A549 (cell line): ENCODE data around the gene POLR2C. TPM values are rescaled to one million over a fixed set of nuclear protein-coding genes. Genes with fewer than 3 reads are reported as not detected.

Experiments
- ATAC-seq, 2 experiments: fragments of 200-7000 bp in 1 of 2; fragments of >200 bp in 1 of 2; cut with Nextera tagmentation in 1 of 2; cut with Tn5 transposase in 1 of 2; 3 replicates each; pipeline versions ENCODE4 v1.8.0 to v1.9.1; 2018 to 2020; ENCODE audit warnings: mild to moderate bottlenecking in 1 of 2, moderate library complexity in 1 of 2
- CTCF ChIA-PET: fragments of 300-600 bp; sonication (Branson Sonifier 250); formaldehyde crosslinking; extraction: SDS; loops from one replicate; lab custom pipeline; 2021; ENCODE audit warnings: antibody characterized with exemption, inconsistent platforms; lab: Yijun Ruan, JAX
- POLR2A ChIA-PET: fragments of 350-600 bp; formaldehyde crosslinking; extraction: SDS; loops from one replicate; lab custom pipeline; 2021; ENCODE audit warnings: antibody characterized with exemption, inconsistent platforms; lab: Yijun Ruan, JAX
- DNase-seq, 2 experiments: peaks; one replicate each; pipeline versions ENCODE4 v3.0.0 to v3.0.0-alpha.2; 2011 to 2016; ENCODE audit warnings: low read depth in 1 of 2, low spot score in 1 of 2
- FAIRE-seq: peaks from 2 replicates; lab custom pipeline; 2011; peaks lifted over from hg19 to GRCh38; lab: Jason Lieb, UNC
- H3K27ac ChIP-seq, 2 experiments: fragments of >200 bp; sonication (Bioruptor Twin); formaldehyde crosslinking; 3 replicates each; pipeline ENCODE4 v1.5.1; 2016 to 2017
- H3K4me1 ChIP-seq: fragments of >200 bp; sonication (Bioruptor Twin); formaldehyde crosslinking; 3 replicates; pipeline ENCODE4 v1.6.1; 2016
- H3K4me2 ChIP-seq: fragments of >200 bp; sonication (Bioruptor Twin); formaldehyde crosslinking; 3 replicates; pipeline ENCODE4 v1.6.1; 2016
- H3K4me3 ChIP-seq: fragments of >200 bp; sonication (Bioruptor Twin); formaldehyde crosslinking; 3 replicates; pipeline ENCODE4 v1.5.1; 2016
- H3K9me3 ChIP-seq: fragments of >200 bp; sonication (Bioruptor Twin); formaldehyde crosslinking; 3 replicates; pipeline ENCODE4 v1.6.1; 2016
- BHLHE40 ChIP-seq: IDR thresholded peaks from 2 replicates; pipeline ENCODE4 v1.6.1; 2012; ENCODE audit warnings: low read depth, low read length, inconsistent platforms
- CBX8 ChIP-seq: fragments of 200-600 bp; sonication (generic); IDR thresholded peaks from 2 replicates; pipeline ENCODE4 v1.6.1; 2016
- CHD2 ChIP-seq: fragments of 150-350 bp; IDR thresholded peaks from 2 replicates; pipeline ENCODE4 v1.6.1; 2014; ENCODE audit warnings: low read length; ENCODE audit not compliant: partially characterized antibody
- CTCF ChIP-seq: fragments of >200 bp; sonication (Bioruptor Twin); formaldehyde crosslinking; IDR thresholded peaks from 3 replicates; pipeline ENCODE4 v1.5.1; 2016
- ESRRA ChIP-seq: fragments of 150-350 bp; IDR thresholded peaks from 2 replicates; pipeline ENCODE4 v1.6.1; 2014; ENCODE audit warnings: mild to moderate bottlenecking, low read length, borderline replicate concordance
- FOSL2 ChIP-seq, 2 experiments: fragments of 450-650 bp in 1 of 2; fragments of >200 bp in 1 of 2; sonication (Bioruptor Twin) in 1 of 2; formaldehyde crosslinking; IDR thresholded peaks; 2 replicates each; pipeline versions ENCODE4 v1.5.0 to v1.6.1; 2016 to 2020; ENCODE audit warnings: mild to moderate bottlenecking in 1 of 2, moderate library complexity in 1 of 2
- FOXS1 ChIP-seq: fragments of 250-450 bp; sonication (Bioruptor Pico); IDR thresholded peaks from 2 replicates; pipeline ENCODE4 v1.5.0; 2020; ENCODE audit warnings: mild to moderate bottlenecking, moderate library complexity
- HDAC2 ChIP-seq: fragments of 200-600 bp; sonication (generic); IDR thresholded peaks from 2 replicates; pipeline ENCODE4 v1.6.1; 2016
- HMGXB4 ChIP-seq: fragments of 250-450 bp; sonication (Bioruptor Pico); IDR thresholded peaks from 2 replicates; pipeline ENCODE4 v1.5.0; 2021; ENCODE audit warnings: mild to moderate bottlenecking, moderate library complexity, borderline replicate concordance
- HOXA7 ChIP-seq: fragments of 250-450 bp; sonication (Bioruptor Pico); IDR thresholded peaks from 2 replicates; pipeline ENCODE4 v1.5.0; 2020; ENCODE audit warnings: mild to moderate bottlenecking, moderate library complexity
- HOXB5 ChIP-seq: fragments of 250-450 bp; sonication (Bioruptor Pico); IDR thresholded peaks from 2 replicates; pipeline ENCODE4 v1.5.0; 2020; ENCODE audit warnings: mild to moderate bottlenecking, moderate library complexity
- JUN ChIP-seq, 2 experiments: fragments of >200 bp; sonication (Bioruptor Twin); formaldehyde crosslinking; IDR thresholded peaks; 2 replicates in 1 of 2; 3 replicates in 1 of 2; pipeline ENCODE4 v1.6.1; 2016 to 2017
- JUNB ChIP-seq: fragments of >200 bp; sonication (Bioruptor Twin); formaldehyde crosslinking; IDR thresholded peaks from 2 replicates; pipeline ENCODE4 v1.6.1; 2016
- KDM5A ChIP-seq: fragments of 200-600 bp; sonication (generic); IDR thresholded peaks from 2 replicates; pipeline ENCODE4 v1.6.1; 2016; ENCODE audit warnings: antibody characterized with exemption, mild to moderate bottlenecking
- MAX ChIP-seq: IDR thresholded peaks from 2 replicates; pipeline ENCODE4 v1.6.1; 2012
- MAZ ChIP-seq: fragments of 150-350 bp; IDR thresholded peaks from 2 replicates; pipeline ENCODE4 v1.6.1; 2014; ENCODE audit warnings: antibody characterized with exemption, low read depth, low read length, borderline replicate concordance
- NFE2L2 ChIP-seq: fragments of 150-350 bp; conservative IDR thresholded peaks from 2 replicates; pipeline ENCODE4 v1.6.1; 2014; ENCODE audit warnings: low read length
- NR3C1 ChIP-seq: fragments of >200 bp; sonication (Bioruptor Twin); formaldehyde crosslinking; IDR thresholded peaks from 3 replicates; pipeline ENCODE4 v1.6.1; 2017
- PBX3 ChIP-seq: IDR thresholded peaks from 2 replicates; pipeline ENCODE4 v1.6.1; 2012
- POLR2A ChIP-seq: IDR thresholded peaks from 2 replicates; pipeline ENCODE4 v1.6.1; 2012; ENCODE audit warnings: mild to moderate bottlenecking, low read length
- POLR2AphosphoS2 ChIP-seq: conservative IDR thresholded peaks from 2 replicates; pipeline ENCODE4 v1.6.1; 2012; ENCODE audit warnings: low read length, improper control_type of control experiment, inconsistent platforms
- RAD21 ChIP-seq, 2 experiments: fragments of >200 bp in 1 of 2; sonication (Bioruptor Twin) in 1 of 2; formaldehyde crosslinking in 1 of 2; IDR thresholded peaks in 1 of 2; conservative IDR thresholded peaks in 1 of 2; 2 replicates in 1 of 2; 3 replicates in 1 of 2; pipeline ENCODE4 v1.6.1; 2012 to 2018; ENCODE audit warnings: inconsistent platforms in 1 of 2
- RARB ChIP-seq: fragments of 250-450 bp; sonication (Bioruptor Pico); IDR thresholded peaks from 2 replicates; pipeline ENCODE4 v1.8.0; 2021; ENCODE audit warnings: mild to moderate bottlenecking, moderate library complexity
- SMC3 ChIP-seq: fragments of >200 bp; sonication (Bioruptor Twin); formaldehyde crosslinking; IDR thresholded peaks from 3 replicates; pipeline ENCODE4 v1.6.1; 2018; ENCODE audit warnings: inconsistent platforms
- TP53 ChIP-seq: fragments of 250-450 bp; sonication (Bioruptor Pico); IDR thresholded peaks from 2 replicates; pipeline ENCODE4 v1.5.0; 2021; ENCODE audit warnings: mild to moderate bottlenecking, moderate library complexity
- WGBS: methylation state at CpG from one replicate; pipeline ENCODE4 v1.1.6; 2017; ENCODE audit errors: missing lambda C conversion rate; 5-methylcytosine and 5-hydroxymethylcytosine counted together
- polyA plus RNA-seq, 4 experiments: library from polyadenylated mRNA; depleted of rRNA in 3 of 4; stranded (reverse); fragments of >200 nt; fragmentation: RNase III in 1 of 4; extraction: RNeasy Plus Mini Kit Qiagen cat#74134 plus additional on column Dnase treatment in 1 of 4; gene quantifications; 2 replicates in 3 of 4; 3 replicates in 1 of 4; pipeline ENCODE4 v1.2.3, GENCODE V29; 2011 to 2017
- TF ChIP-seq, protein P1 (sequence below): fragments of 250-450 bp; sonication (Bioruptor Pico); IDR thresholded peaks from 2 replicates; pipeline ENCODE4 v1.5.0; 2020; ENCODE audit warnings: low read depth, mild to moderate bottlenecking, moderate library complexity

Gene POLR2C
- polyA plus RNA-seq, 2 of the 4 experiments (the other 2 are of a cell fraction), result 148 to 229 TPM

DNA sequence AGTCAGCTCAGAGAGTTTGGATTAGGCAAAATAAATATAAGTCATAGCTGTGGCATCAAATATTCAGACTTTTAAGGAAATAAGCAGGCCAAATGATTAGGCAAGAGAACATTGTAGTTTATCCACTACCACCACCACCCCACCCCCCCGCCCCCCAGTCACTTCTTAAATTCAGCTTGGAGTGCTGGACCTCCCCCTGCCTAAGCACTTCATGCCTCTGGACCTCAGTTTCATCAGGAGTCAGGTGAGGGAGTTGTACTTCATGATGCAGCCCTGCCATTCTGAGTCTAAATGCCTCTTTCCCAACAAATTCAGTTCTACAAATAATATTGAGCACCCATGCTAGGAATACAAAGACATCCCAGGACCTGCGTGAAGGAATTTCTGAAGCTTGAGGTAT, 2.0 kb downstream of the POLR2C start:
- Histone ChIP-seq H3K4me1 (peaks cover 58% of the 10 kb centered on the region), H3K27ac (peak overlapping the region in 1 of 2 experiments; percentile 23; a peak in 1 of 6 replicates), H3K9me3 (no peaks in the 10 kb centered on the region), H3K4me2 (peak overlapping the region; percentile 74), H3K4me3 (no peak overlapping the region)
- FAIRE-seq (no peak), DNase-seq (no peak), ATAC-seq (no peak)
- 83% methylated on average over 1 of the region's 2 CpGs for WGBS
- TF ChIP-seq CBX8, result no peak
- no peak for TF ChIP-seq CHD2
- no peak for TF ChIP-seq HDAC2
- no peak for TF ChIP-seq MAZ
- no peak for TF ChIP-seq JUNB
- no peak for TF ChIP-seq FOXS1 (CRISPR knock-in tag)
- no peak for TF ChIP-seq SMC3
- no peak for TF ChIP-seq JUN (IDR thresholded peaks at IDR 0.05)
- TF ChIP-seq POLR2A, result no peak
- no peak for TF ChIP-seq HOXB5 (CRISPR knock-in tag)
- no peak for TF ChIP-seq HMGXB4 (CRISPR knock-in tag)
- no peak for TF ChIP-seq FOSL2 (IDR thresholded peaks at IDR 0.05)
- TF ChIP-seq FOSL2 (CRISPR knock-in tag; IDR thresholded peaks at IDR 0.05), result no peak
- TF ChIP-seq KDM5A, result no peak
- TF ChIP-seq CTCF, result no peak
- no peak for TF ChIP-seq RARB
- POLR2A ChIA-PET, result interaction anchor here (0.5 kb wide), 1 partner anchor 22 kb away, joined by 9 read pairs; no protein-coding TSS in a partner anchor
- CTCF ChIA-PET, result interaction anchor here (0.5 to 4.4 kb wide), 7 partner anchors 9 to 976 kb away, joined by 3 to 54 read pairs (median 6); no protein-coding TSS in a partner anchor

GRCh38 chr16:57468346-57468745, 5.9 kb downstream of the POLR2C start:
- Histone ChIP-seq H3K4me2 (no peak overlapping the region), H3K4me3 (no peak overlapping the region), H3K9me3 (no peaks in the 10 kb centered on the region), H3K27ac (peak overlapping the region; percentile 96 to 98), H3K4me1 (peaks cover 93% of the 10 kb centered on the region)
- 74% methylated on average over 2 of the region's 2 CpGs for WGBS
- FAIRE-seq (no peak), ATAC-seq (no peak), DNase-seq (no peak)
- TF ChIP-seq HOXA7 (CRISPR knock-in tag) (no peak), ESRRA (no peak), HDAC2 (no peak), POLR2AphosphoS2 (no peak), BHLHE40 (no peak), FOSL2 (IDR thresholded peaks at IDR 0.05) (no peak), FOSL2 (CRISPR knock-in tag; IDR thresholded peaks at IDR 0.05) (no peak), TP53 (CRISPR knock-in tag) (no peak), NFE2L2 (no peak), NR3C1 (no peak), MAX (no peak), PBX3 (no peak), HOXB5 (CRISPR knock-in tag) (no peak), RARB (no peak), RAD21 (conservative IDR thresholded peaks at IDR 0.05 in 1 of 2, IDR thresholded peaks at IDR 0.05 in 1 of 2) (no peak), FOXS1 (CRISPR knock-in tag) (no peak)
- TF ChIP-seq, protein P1, sequence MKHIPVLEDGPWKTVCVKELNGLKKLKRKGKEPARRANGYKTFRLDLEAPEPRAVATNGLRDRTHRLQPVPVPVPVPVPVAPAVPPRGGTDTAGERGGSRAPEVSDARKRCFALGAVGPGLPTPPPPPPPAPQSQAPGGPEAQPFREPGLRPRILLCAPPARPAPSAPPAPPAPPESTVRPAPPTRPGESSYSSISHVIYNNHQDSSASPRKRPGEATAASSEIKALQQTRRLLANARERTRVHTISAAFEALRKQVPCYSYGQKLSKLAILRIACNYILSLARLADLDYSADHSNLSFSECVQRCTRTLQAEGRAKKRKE (CRISPR knock-in tag), result no peak
- ChIA-PET CTCF (interaction anchor here (0.7 to 1.6 kb wide), 3 partner anchors 8 to 21 kb away, joined by 3 to 4 read pairs (median 3); partner anchors contain the start of genes CIAPIN1 and COQ9), POLR2A (no interaction called here)
